ENCODE measurements around the gene SCYGR6.

The SCYGR6 gene

GRCh38 chr2:227696990-227697679, 27.4 kb downstream of the SCYGR6 start:
- no peak for TF ChIP-seq CTCF (IDR thresholded peaks at IDR 0.05; ENCODE audit: insufficient read depth, low read depth, low read length, missing control alignments)
- DNase-seq (ENCODE audit: low read depth) = no peak
- no peak overlapping the region for H3K4me3 ChIP-seq (ENCODE audit: low read depth, low read length)

GRCh38 chr2:227687189-227687588, 37.4 kb downstream of the SCYGR6 start:
- no peak for TF ChIP-seq CTCF (IDR thresholded peaks at IDR 0.05; ENCODE audit: insufficient read depth, low read depth, low read length, missing control alignments)
- no peak for DNase-seq (ENCODE audit: low read depth)
- no peak overlapping the region for H3K4me3 ChIP-seq (ENCODE audit: low read depth, low read length)

GRCh38 chr2:227684258-227684657, 40.3 kb downstream of the SCYGR6 start:
- no peak for DNase-seq (ENCODE audit: low read depth)
- no peak overlapping the region for H3K4me3 ChIP-seq (ENCODE audit: low read depth, low read length)
- no peak for TF ChIP-seq CTCF (IDR thresholded peaks at IDR 0.05; ENCODE audit: insufficient read depth, low read depth, low read length, missing control alignments)

GRCh38 chr2:227677928-227678327, 46.6 kb downstream of the SCYGR6 start:
- no peak for TF ChIP-seq CTCF (IDR thresholded peaks at IDR 0.05; ENCODE audit: insufficient read depth, low read depth, low read length, missing control alignments)
- H3K4me3 ChIP-seq (ENCODE audit: low read depth, low read length) = no peak overlapping the region
- no peak for DNase-seq (ENCODE audit: low read depth)

- no peak for DNase-seq (ENCODE audit: low read depth)
- no peak for TF ChIP-seq CTCF (IDR thresholded peaks at IDR 0.05; ENCODE audit: insufficient read depth, low read depth, low read length, missing control alignments)
- H3K4me3 ChIP-seq (ENCODE audit: low read depth, low read length) = no peak overlapping the region
These were observed 50.1 kb downstream of the SCYGR6 start for GRCh38 chr2:227674485-227674884.

Data from GM12865 (cell line).